OCI-LY7 (cell line): ENCODE measurements around the gene FAXC. TPM values are rescaled to one million over a fixed set of nuclear protein-coding genes. Genes with fewer than 3 reads are reported as not detected.
A peak's percentile ranks its signal among the peaks of the same experiment; 100 is the strongest.

Experiments
- BruUV-seq: library from RNA; stranded (reverse); fragments of 400-500 nt; replicated peaks from 2 replicates; lab custom pipeline; 2021; lab: Mats Ljungman, UMichigan
- CTCF ChIA-PET: fragments of 300-600 bp; sonication (Branson Sonifier 250); formaldehyde crosslinking; loops from one replicate; lab custom pipeline; 2022; ENCODE audit warnings: antibody characterized with exemption; ENCODE audit not compliant: unreplicated experiment; lab: Charles Lee
- POLR2A ChIA-PET: fragments of 300-600 bp; sonication (Branson Sonifier 250); formaldehyde crosslinking; loops from one replicate; lab custom pipeline; 2022; ENCODE audit warnings: antibody characterized with exemption; lab: Charles Lee
- DNase-seq: peaks from one replicate; pipeline ENCODE4 v3.0.0-alpha.2; 2015; ENCODE audit warnings: low spot score
- H2AFZ ChIP-seq: fragments of 200-600 bp; sonication (generic), shearing (Covaris generic); 2 replicates; pipeline ENCODE4 v1.6.1; 2014; ENCODE audit warnings: mild to moderate bottlenecking, antibody characterized with exemption, low read length, moderate library complexity
- H3K27ac ChIP-seq: fragments of 200-600 bp; sonication (generic); 2 replicates; pipeline ENCODE4 v1.5.1; 2014; ENCODE audit warnings: mixed run types, low read depth, mild to moderate bottlenecking, moderate library complexity, low read length, inconsistent platforms; ENCODE audit not compliant: poor library complexity, severe bottlenecking
- H3K36me3 ChIP-seq: fragments of 200-600 bp; sonication (generic); 2 replicates; pipeline ENCODE4 v1.6.1; 2014; ENCODE audit warnings: mild to moderate bottlenecking, antibody characterized with exemption, low read length, moderate library complexity, mixed read lengths; ENCODE audit not compliant: insufficient read depth
- H3K4me1 ChIP-seq: fragments of 200-600 bp; sonication (generic); 2 replicates; pipeline ENCODE4 v1.5.1; 2014; ENCODE audit warnings: mild to moderate bottlenecking, low read length; ENCODE audit not compliant: insufficient read depth, poor library complexity, severe bottlenecking
- H3K4me2 ChIP-seq: fragments of 200-600 bp; sonication (generic); 2 replicates; pipeline ENCODE4 v1.6.1; 2014; ENCODE audit warnings: mild to moderate bottlenecking, low read length
- H3K4me3 ChIP-seq: fragments of 200-600 bp; sonication (generic); 2 replicates; pipeline ENCODE4 v1.5.1; 2014; ENCODE audit warnings: mild to moderate bottlenecking, low read depth, low read length; ENCODE audit not compliant: poor library complexity, severe bottlenecking
- H3K79me2 ChIP-seq: fragments of 200-600 bp; sonication (generic); 2 replicates; pipeline ENCODE4 v1.6.1; 2016; ENCODE audit warnings: low read depth, mild to moderate bottlenecking, low read length, moderate library complexity, mixed read lengths; ENCODE audit not compliant: insufficient read depth
- H3K9me2 ChIP-seq: fragments of 200-600 bp; sonication (generic); 2 replicates; pipeline ENCODE4 v1.6.1; 2016; ENCODE audit warnings: mild to moderate bottlenecking, low read length, mixed read lengths; ENCODE audit not compliant: insufficient read depth
- H3K9me3 ChIP-seq: fragments of 200-600 bp; sonication (generic); 2 replicates; pipeline ENCODE4 v1.6.1; 2014; ENCODE audit warnings: mild to moderate bottlenecking, mixed run types, low read length, mixed read lengths
- H4K20me1 ChIP-seq: fragments of 200-600 bp; sonication (generic); 2 replicates; pipeline ENCODE4 v1.6.1; 2014; ENCODE audit warnings: mild to moderate bottlenecking, antibody characterized with exemption, low read length, moderate library complexity, mixed read lengths; ENCODE audit not compliant: insufficient read depth
- EZH2phosphoT487 ChIP-seq: fragments of 200-600 bp; sonication (generic); IDR thresholded peaks from 2 replicates; pipeline ENCODE4 v1.6.1; 2018; ENCODE audit warnings: low read depth, borderline replicate concordance, mild to moderate bottlenecking, mixed run types, antibody characterized with exemption, low read length, moderate library complexity, mixed read lengths
- intact Hi-C: fragments of 100-400 bp; cut with micrococcal nuclease; formaldehyde crosslinking; loops from one replicate; pipeline ENCODE4 v1.10.0; 2022; ENCODE audit not compliant: unreplicated experiment
- total RNA-seq, 2 experiments: library from RNA; depleted of rRNA in 1 of 2; stranded (reverse); fragments of >200 nt in 1 of 2; shearing (Covaris generic) in 1 of 2; gene quantifications; 2 replicates each; pipeline ENCODE4 v1.2.3, GENCODE V29; 2014 to 2022
- TF ChIP-seq, protein P1 (sequence below): fragments of 200-600 bp; sonication (generic); conservative IDR thresholded peaks from 2 replicates; pipeline ENCODE4 v1.5.1; 2014; ENCODE audit warnings: mild to moderate bottlenecking, antibody characterized with exemption, low read length, moderate library complexity, mixed read lengths

FAXC gene
- total RNA-seq, 2 experiments from 2014 or later: not detected

DNA sequence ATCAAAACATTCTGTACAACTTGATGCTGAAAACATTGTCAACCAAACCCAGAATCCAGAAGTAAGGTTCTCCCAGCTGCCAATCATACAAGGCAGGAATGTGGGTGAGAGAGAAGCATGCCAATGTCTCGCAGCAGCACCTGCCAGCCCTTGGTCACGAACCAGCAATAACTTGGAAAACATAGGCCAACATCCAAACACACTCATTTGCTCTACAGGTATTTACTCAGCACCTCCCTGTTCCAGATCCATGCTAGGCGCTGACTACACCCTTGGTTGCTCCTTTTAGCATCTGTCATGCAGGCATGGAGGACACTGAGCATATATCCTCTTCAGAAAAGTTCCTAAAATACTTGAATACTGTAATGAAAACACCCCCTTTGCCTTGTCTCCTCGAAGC, 63.6 kb downstream of the FAXC start:
- Histone ChIP-seq H4K20me1 (no peaks in the 10 kb centered on the region), H2AFZ (no peak overlapping the region), H3K9me2 (no peaks in the 10 kb centered on the region), H3K4me2 (no peak overlapping the region), H3K4me1 (no peaks in the 10 kb centered on the region), H3K27ac (no peak overlapping the region), H3K4me3 (no peak overlapping the region), H3K36me3 (no peaks in the 10 kb centered on the region), H3K9me3 (no peaks in the 10 kb centered on the region), H3K79me2 (no peaks in the 10 kb centered on the region)
- ChIA-PET POLR2A (no interaction called here), CTCF (no interaction called here)
- intact Hi-C loops: no loop called here
- no peak for DNase-seq
- no TSS peak for BruUV-seq
- TF ChIP-seq, protein P1, sequence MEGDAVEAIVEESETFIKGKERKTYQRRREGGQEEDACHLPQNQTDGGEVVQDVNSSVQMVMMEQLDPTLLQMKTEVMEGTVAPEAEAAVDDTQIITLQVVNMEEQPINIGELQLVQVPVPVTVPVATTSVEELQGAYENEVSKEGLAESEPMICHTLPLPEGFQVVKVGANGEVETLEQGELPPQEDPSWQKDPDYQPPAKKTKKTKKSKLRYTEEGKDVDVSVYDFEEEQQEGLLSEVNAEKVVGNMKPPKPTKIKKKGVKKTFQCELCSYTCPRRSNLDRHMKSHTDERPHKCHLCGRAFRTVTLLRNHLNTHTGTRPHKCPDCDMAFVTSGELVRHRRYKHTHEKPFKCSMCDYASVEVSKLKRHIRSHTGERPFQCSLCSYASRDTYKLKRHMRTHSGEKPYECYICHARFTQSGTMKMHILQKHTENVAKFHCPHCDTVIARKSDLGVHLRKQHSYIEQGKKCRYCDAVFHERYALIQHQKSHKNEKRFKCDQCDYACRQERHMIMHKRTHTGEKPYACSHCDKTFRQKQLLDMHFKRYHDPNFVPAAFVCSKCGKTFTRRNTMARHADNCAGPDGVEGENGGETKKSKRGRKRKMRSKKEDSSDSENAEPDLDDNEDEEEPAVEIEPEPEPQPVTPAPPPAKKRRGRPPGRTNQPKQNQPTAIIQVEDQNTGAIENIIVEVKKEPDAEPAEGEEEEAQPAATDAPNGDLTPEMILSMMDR: no peak
- TF ChIP-seq EZH2phosphoT487: no peak

DNA sequence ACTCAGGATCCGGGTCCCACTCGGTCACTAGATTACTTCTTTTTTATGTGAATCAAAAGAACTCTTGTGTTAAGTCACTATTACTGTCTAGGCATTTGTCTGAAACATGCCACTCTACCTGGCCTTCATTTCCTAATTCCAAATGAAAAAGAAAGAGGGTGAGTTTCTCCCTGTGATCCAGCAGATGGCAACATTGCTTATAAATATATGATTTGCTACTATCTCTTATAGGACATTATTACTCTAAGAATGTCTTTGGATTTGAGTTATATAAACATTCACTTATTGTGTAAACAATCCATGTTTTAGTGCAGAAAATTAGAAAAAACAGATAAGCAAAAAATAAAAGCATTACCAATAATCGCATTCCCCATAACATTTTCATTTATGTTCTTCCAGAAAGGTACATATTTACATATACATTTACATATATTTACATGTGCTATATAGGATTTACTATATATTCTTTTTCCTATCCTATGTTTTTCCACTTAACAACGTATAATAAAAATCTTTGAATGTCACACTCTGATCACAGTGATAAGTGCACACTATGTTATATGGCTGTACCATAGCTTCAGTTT, 66.9 kb downstream of the FAXC start:
- no TSS peak for BruUV-seq
- Histone ChIP-seq H3K36me3 (no peaks in the 10 kb centered on the region), H3K9me2 (no peaks in the 10 kb centered on the region), H3K9me3 (no peaks in the 10 kb centered on the region), H3K4me1 (no peaks in the 10 kb centered on the region), H3K4me2 (no peak overlapping the region), H3K4me3 (no peak overlapping the region), H3K27ac (no peak overlapping the region), H2AFZ (no peak overlapping the region), H3K79me2 (no peaks in the 10 kb centered on the region), H4K20me1 (no peaks in the 10 kb centered on the region)
- no peak for TF ChIP-seq EZH2phosphoT487
- TF ChIP-seq, protein P1: peak; percentile 73
- intact Hi-C loops: no loop called here
- POLR2A ChIA-PET: no interaction called here
- CTCF ChIA-PET: no interaction called here
- peak; percentile 18 for DNase-seq

DNA sequence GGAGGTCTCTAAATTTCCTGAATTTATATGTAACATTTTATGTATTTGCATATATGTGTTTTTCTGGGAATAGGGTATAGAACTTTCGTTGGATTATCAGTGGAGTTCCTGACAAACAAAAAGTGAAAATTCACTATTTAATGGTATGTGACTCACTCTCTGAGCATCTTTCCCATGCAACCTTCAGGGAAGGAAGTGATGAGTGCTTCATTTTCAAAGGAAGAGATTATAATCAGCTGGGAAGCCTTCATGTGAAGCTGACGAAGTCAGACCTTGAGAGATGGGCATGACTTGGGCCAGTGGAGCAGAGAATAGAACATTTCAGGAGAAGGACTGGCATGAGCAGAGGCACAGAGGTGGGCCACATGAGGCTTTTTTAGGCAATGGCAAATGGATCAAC, 72.7 kb downstream of the FAXC start:
- H3K27ac ChIP-seq: no peak overlapping the region
- CTCF ChIA-PET: no interaction called here
- H3K4me2 ChIP-seq: no peak overlapping the region
- POLR2A ChIA-PET: no interaction called here
- no peak overlapping the region for H3K4me3 ChIP-seq
- H3K9me3 ChIP-seq: no peaks in the 10 kb centered on the region
- no peaks in the 10 kb centered on the region for H4K20me1 ChIP-seq
- no peaks in the 10 kb centered on the region for H3K79me2 ChIP-seq
- no peaks in the 10 kb centered on the region for H3K36me3 ChIP-seq
- H3K4me1 ChIP-seq: no peaks in the 10 kb centered on the region
- TF ChIP-seq, protein P1: no peak
- TF ChIP-seq EZH2phosphoT487: no peak
- no peaks in the 10 kb centered on the region for H3K9me2 ChIP-seq
- no peak overlapping the region for H2AFZ ChIP-seq
- DNase-seq: no peak
- intact Hi-C loops: no loop called here
- BruUV-seq: no TSS peak
